K562 (cell line): ENCODE data around the gene ERBB3. TPM values are rescaled to one million over a fixed set of nuclear protein-coding genes. Genes with fewer than 3 reads are reported as not detected.
A peak's percentile ranks its signal among the peaks of the same experiment; 100 is the strongest.

Experiments
- AFF1 ChIP-seq, 2 experiments: fragments of 450-650 bp; IDR thresholded peaks; 2 replicates each; pipeline ENCODE4 v1.6.1; 2018; ENCODE audit warnings: mild to moderate bottlenecking in 2 of 2, low read depth in 1 of 2; ENCODE audit not compliant: partially characterized antibody in 2 of 2
- ATF6 ChIP-seq: sonication (generic); formaldehyde crosslinking; IDR thresholded peaks from 2 replicates; pipeline ENCODE4 v1.4.0; 2020; ENCODE audit warnings: mild to moderate bottlenecking, missing genetic modification reagents
- GTF2E2 ChIP-seq: fragments of 200-800 bp; sonication (Bioruptor generic); IDR thresholded peaks from 2 replicates; pipeline ENCODE4 v1.6.1; 2016; ENCODE audit warnings: missing genetic modification characterization, missing compliant biosample characterization
- HBP1 ChIP-seq: fragments of 450-650 bp; formaldehyde crosslinking; IDR thresholded peaks from 2 replicates; pipeline ENCODE4 v1.4.0; 2022; ENCODE audit warnings: missing genetic modification characterization
- NR2F6 ChIP-seq: fragments of 450-650 bp; formaldehyde crosslinking; IDR thresholded peaks from 2 replicates; pipeline ENCODE4 v1.4.0; 2020; ENCODE audit warnings: mild to moderate bottlenecking
- REST ChIP-seq, 2 experiments: fragments of 450-650 bp; formaldehyde crosslinking in 1 of 2; IDR thresholded peaks; 2 replicates each; pipeline versions ENCODE4 v1.4.0 to v1.6.1; 2014 to 2020; ENCODE audit warnings: mild to moderate bottlenecking in 2 of 2, borderline replicate concordance in 1 of 2, low read depth in 1 of 2
- ZNF639 ChIP-seq, 2 experiments: fragments of 200-800 bp in 1 of 2; sonication (Bioruptor generic) in 1 of 2; sonication (generic) in 1 of 2; formaldehyde crosslinking in 1 of 2; IDR thresholded peaks in 1 of 2; conservative IDR thresholded peaks in 1 of 2; 2 replicates each; pipeline versions ENCODE4 v1.5.0 to v1.6.1; 2016 to 2020; ENCODE audit warnings: missing compliant biosample characterization in 1 of 2, missing genetic modification characterization in 1 of 2, missing genetic modification reagents in 1 of 2
- polyA plus RNA-seq, 8 experiments: library from polyadenylated mRNA; depleted of rRNA in 4 of 8; stranded (reverse) in 5 of 8; unstranded in 3 of 8; fragments of >200 nt; fragmentation: Nextera tagmentation in 2 of 8; fragmentation: Illumina TruSeq in 1 of 8; extraction: Ambion mirVana in 2 of 8; extraction: Trizol in 1 of 8; gene quantifications; 2 replicates each; pipeline versions ENCODE4 v1.2.1 to v1.2.3, GENCODE V29; 2011 to 2014; ENCODE audit warnings: inconsistent platforms in 1 of 8, missing spikeins in 1 of 8
- total RNA-seq, 7 experiments: library from RNA; depleted of rRNA in 6 of 7; stranded (reverse); fragments of >200 nt in 6 of 7; fragmentation: Illumina TruSeq in 2 of 7; extraction: Trizol in 2 of 7; gene quantifications; 2 replicates each; pipeline versions ENCODE4 v1.2.1 to v1.2.3, GENCODE V29; 2011 to 2021; ENCODE audit warnings: low replicate concordance in 1 of 7

Gene ERBB3
- total and polyA plus RNA-seq, 9 of the 15 experiments (the other 6 are each of a cell fraction or from before 2014, with no cell fraction given), result 1.5 to 5.4 (median 3.8) TPM

GRCh38 chr12:56104109-56104814 lies 24.3 kb downstream of the ERBB3 start, which contains the start of gene PA2G4 (continued):
- TF ChIP-seq REST (IDR thresholded peaks at IDR 0.05; ENCODE audit: borderline replicate concordance) (no peak), REST (CRISPR knock-in tag; IDR thresholded peaks at IDR 0.05; ENCODE audit: low read depth) (no peak), GTF2E2 (tag) (no peak), AFF1 (IDR thresholded peaks at IDR 0.05; ENCODE audit: low read depth in 1 of 2, partially characterized antibody in 2 of 2) (peak; percentile 29 to 97), ZNF639 (CRISPR knock-in tag; conservative IDR thresholded peaks at IDR 0.05 in 1 of 2, IDR thresholded peaks at IDR 0.05 in 1 of 2) (peak in 1 of 2 experiments; percentile 90; a peak in 2 of 4 replicates), NR2F6 (CRISPR knock-in tag) (no peak), ATF6 (CRISPR knock-in tag) (peak; percentile 92), HBP1 (CRISPR knock-in tag) (peak; percentile 25; the same call in 1 of the 2 replicates)
